IPS-15b (cell line): ENCODE measurements around the gene TPGS2.

Experiments
- H3K27me3 ChIP-seq: one replicate; pipeline ENCODE4 v1.6.1; 2013; ENCODE audit warnings: low read length; ENCODE audit not compliant: control insufficient read depth, insufficient read depth
- H3K36me3 ChIP-seq: one replicate; pipeline ENCODE4 v1.6.1; 2013; ENCODE audit warnings: low read length; ENCODE audit not compliant: control insufficient read depth, insufficient read depth
- H3K4me1 ChIP-seq: one replicate; pipeline ENCODE4 v1.6.1; 2013; ENCODE audit warnings: mild to moderate bottlenecking, low read length; ENCODE audit not compliant: control insufficient read depth, insufficient read depth
- H3K4me3 ChIP-seq: one replicate; pipeline ENCODE4 v1.5.1; 2013; ENCODE audit warnings: low read depth, low read length
- H3K9ac ChIP-seq: one replicate; pipeline ENCODE4 v1.6.1; 2013; ENCODE audit warnings: low read depth, mild to moderate bottlenecking, low read length
- H3K9me3 ChIP-seq: one replicate; pipeline ENCODE4 v1.6.1; 2013; ENCODE audit warnings: mild to moderate bottlenecking, low read length; ENCODE audit not compliant: control insufficient read depth, insufficient read depth

Gene TPGS2

DNA sequence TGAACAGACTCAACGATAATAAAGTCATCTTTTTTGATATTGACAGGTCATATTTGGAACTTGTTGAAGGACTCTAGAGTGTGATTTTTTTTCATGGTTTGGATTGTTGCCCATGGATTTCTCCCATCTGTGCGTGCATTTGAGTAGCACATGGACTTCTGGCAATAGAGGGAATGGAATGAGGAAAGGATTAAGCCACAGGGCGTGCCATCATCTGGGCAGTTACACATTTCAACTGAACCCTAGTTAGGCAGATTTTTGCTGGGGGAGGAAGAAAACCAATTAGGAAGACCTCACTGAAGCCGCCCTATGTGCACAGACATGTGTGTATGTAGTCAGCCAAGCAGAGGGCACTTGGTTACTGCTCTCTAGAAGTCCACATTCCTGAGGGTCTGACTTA is 72.6 kb downstream of the TPGS2 start:
- H3K4me3 ChIP-seq = no peak overlapping the region
- H3K9ac ChIP-seq = no peak overlapping the region
- no peaks in the 10 kb centered on the region for H3K36me3 ChIP-seq
- H3K9me3 ChIP-seq = no peaks in the 10 kb centered on the region
- H3K27me3 ChIP-seq = no peaks in the 10 kb centered on the region
- H3K4me1 ChIP-seq = no peaks in the 10 kb centered on the region

- no peak overlapping the region for H3K9ac ChIP-seq
- no peaks in the 10 kb centered on the region for H3K36me3 ChIP-seq
- H3K9me3 ChIP-seq = no peaks in the 10 kb centered on the region
- no peaks in the 10 kb centered on the region for H3K4me1 ChIP-seq
- H3K27me3 ChIP-seq = no peaks in the 10 kb centered on the region
- H3K4me3 ChIP-seq = no peak overlapping the region
These were observed 75.6 kb downstream of the TPGS2 start for GRCh38 chr18:36752929-36753865.

DNA sequence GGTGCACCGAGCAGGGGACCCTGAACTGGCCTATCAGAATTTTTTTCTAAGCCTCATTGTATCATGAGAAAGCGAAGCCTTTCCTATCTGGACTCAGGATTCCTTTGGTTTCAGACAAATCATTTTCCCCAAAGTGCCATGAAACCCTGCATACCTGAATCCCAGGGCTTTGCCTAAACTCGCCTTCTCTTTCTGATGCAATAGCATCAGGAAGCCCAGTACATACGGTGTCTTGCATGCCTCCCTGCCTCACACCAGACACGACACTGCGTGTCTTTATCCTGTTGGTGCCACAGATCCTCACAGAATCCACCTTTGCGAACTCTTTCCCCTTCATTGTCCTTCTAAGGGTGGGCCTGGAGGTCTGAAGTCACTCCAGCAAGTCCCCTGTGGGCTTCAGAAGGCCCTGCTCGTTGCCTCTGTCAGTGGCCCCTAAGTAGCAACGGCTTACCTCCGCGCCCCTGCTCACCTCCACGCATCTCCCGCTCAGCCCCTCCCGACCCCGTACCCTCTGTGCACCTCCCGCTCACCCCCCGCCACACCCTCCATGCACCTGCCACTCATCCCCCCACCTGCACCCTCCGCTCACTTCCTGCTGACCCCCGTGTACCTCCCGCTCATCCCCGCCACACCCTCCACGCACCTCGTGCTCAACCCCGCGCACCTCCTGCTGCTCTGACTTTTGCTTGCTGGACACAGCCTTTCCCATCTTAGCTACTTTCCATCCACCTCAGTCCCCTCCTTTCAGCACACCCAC is 83.4 kb downstream of the TPGS2 start:
- H3K9me3 ChIP-seq = no peaks in the 10 kb centered on the region
- no peaks in the 10 kb centered on the region for H3K4me1 ChIP-seq
- no peak overlapping the region for H3K4me3 ChIP-seq
- H3K36me3 ChIP-seq = no peaks in the 10 kb centered on the region
- no peak overlapping the region for H3K9ac ChIP-seq
- no peaks in the 10 kb centered on the region for H3K27me3 ChIP-seq

DNA sequence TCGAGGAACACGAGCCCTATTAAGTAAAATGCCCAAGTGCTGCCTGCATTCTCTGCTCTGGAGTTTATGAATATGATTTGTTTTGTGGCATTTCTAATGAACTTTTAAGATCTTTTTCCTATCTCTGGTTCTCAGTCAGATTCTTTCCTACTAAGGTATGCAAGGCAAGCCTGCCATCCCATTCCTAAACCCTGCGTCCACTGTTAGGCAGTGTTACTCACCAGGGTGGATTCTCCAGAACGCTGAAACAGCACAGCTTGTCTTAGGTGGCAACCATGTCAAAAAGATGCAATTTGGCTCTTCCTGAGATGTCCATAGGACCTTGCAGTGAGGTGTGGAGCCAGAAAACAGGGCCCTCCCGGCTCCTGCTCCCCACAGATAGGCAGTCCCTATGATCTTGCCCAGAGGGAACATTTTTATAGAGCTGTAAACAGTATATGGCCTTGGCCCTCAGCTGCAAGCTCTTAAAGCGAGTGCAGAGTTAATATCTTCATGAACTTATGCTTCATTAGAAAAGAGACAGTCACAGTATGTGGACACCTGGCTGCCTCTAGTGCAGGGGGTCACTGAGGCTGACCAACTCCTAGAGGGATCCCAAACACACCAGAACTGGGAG is 84.4 kb downstream of the TPGS2 start:
- Histone ChIP-seq H3K27me3 (no peaks in the 10 kb centered on the region), H3K4me3 (no peak overlapping the region), H3K9ac (no peak overlapping the region), H3K36me3 (no peaks in the 10 kb centered on the region), H3K4me1 (no peaks in the 10 kb centered on the region), H3K9me3 (no peaks in the 10 kb centered on the region)
